Measurements from ENCODE around the gene MINAR1.

The MINAR1 gene

GRCh38 chr15:79451361-79451999 lies 19.3 kb downstream of the MINAR1 start:
- Histone ChIP-seq H2AFZ (ENCODE audit: low read length) (no peak overlapping the region), H3K27me3 (ENCODE audit: insufficient read depth, low read length, poor library complexity, severe bottlenecking) (no peaks in the 10 kb centered on the region), H4K20me1 (ENCODE audit: insufficient read depth, low read length, poor library complexity, severe bottlenecking) (no peaks in the 10 kb centered on the region), H3K9me3 (ENCODE audit: insufficient read depth, low read depth, low read length) (no peaks in the 10 kb centered on the region), H3K4me2 (ENCODE audit: low read depth, low read length, poor library complexity, severe bottlenecking) (no peak overlapping the region), H3K79me2 (ENCODE audit: insufficient read depth, low read length) (no peaks in the 10 kb centered on the region), H3K9me2 (replicated peaks; ENCODE audit: low read depth, low read length) (no peaks in the 10 kb centered on the region), H3K4me3 (ENCODE audit: low read length, poor library complexity, severe bottlenecking) (no peak overlapping the region), H3F3A (ENCODE audit: low read depth) (no peaks in the 10 kb centered on the region), H3K9ac (ENCODE audit: low read depth, low read length, poor library complexity, severe bottlenecking) (no peak overlapping the region), H3K36me3 (ENCODE audit: insufficient read depth, low read length) (no peaks in the 10 kb centered on the region), H3K4me1 (ENCODE audit: insufficient read depth, low read length, poor library complexity, severe bottlenecking) (no peaks in the 10 kb centered on the region)
- TF ChIP-seq, protein P1, sequence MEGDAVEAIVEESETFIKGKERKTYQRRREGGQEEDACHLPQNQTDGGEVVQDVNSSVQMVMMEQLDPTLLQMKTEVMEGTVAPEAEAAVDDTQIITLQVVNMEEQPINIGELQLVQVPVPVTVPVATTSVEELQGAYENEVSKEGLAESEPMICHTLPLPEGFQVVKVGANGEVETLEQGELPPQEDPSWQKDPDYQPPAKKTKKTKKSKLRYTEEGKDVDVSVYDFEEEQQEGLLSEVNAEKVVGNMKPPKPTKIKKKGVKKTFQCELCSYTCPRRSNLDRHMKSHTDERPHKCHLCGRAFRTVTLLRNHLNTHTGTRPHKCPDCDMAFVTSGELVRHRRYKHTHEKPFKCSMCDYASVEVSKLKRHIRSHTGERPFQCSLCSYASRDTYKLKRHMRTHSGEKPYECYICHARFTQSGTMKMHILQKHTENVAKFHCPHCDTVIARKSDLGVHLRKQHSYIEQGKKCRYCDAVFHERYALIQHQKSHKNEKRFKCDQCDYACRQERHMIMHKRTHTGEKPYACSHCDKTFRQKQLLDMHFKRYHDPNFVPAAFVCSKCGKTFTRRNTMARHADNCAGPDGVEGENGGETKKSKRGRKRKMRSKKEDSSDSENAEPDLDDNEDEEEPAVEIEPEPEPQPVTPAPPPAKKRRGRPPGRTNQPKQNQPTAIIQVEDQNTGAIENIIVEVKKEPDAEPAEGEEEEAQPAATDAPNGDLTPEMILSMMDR (conservative IDR thresholded peaks at IDR 0.05; ENCODE audit: low read length) = no peak
- no peak for TF ChIP-seq EZH2phosphoT487 (IDR thresholded peaks at IDR 0.05; ENCODE audit: borderline replicate concordance)

DNA sequence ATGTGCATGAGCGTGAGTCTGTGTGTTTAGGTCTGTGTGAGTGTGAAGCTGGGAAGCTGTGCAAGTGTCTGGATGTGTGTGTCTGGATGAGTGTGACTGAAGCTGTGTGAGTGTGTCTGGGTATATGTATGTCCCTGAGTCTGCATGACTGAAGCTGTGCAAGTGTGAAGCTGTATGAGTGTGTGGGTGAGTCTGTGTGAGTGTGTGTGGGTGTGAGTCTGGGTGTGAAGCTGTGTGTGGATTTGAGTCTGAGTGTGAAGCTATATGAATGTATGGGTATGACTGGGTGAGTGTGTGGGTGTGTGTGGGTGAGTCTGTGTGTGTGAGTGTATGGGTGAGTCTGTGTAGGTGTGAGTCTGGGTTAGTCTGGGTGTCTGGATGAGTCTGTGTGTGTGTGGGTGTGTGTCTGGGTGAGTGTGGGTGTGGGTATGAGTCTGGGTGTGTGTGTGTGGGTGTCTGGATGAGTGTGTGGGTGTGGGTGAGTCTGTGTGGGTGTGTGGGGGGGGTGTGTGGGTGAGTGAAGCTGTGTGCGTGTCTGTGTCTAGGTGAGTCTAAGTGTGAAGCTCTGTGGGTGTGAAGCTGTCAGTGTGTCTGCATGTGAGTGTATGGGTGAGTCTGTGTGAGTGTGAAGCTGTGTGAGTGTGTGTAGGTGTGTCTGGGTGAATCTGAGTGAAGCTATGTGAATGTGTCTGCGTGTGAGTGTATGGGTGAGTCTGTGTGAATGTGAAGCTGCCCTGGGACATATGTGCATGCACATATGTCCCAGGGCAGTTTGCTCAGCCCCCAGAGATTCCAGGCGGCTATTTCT lies 20.3 kb downstream of the MINAR1 start:
- Histone ChIP-seq H3K27me3 (ENCODE audit: insufficient read depth, low read length, poor library complexity, severe bottlenecking) (no peaks in the 10 kb centered on the region), H3K4me1 (ENCODE audit: insufficient read depth, low read length, poor library complexity, severe bottlenecking) (no peaks in the 10 kb centered on the region), H3K79me2 (ENCODE audit: insufficient read depth, low read length) (no peaks in the 10 kb centered on the region), H3K9me3 (ENCODE audit: insufficient read depth, low read depth, low read length) (no peaks in the 10 kb centered on the region), H3K4me3 (ENCODE audit: low read length, poor library complexity, severe bottlenecking) (no peak overlapping the region), H2AFZ (ENCODE audit: low read length) (no peak overlapping the region), H3K4me2 (ENCODE audit: low read depth, low read length, poor library complexity, severe bottlenecking) (no peak overlapping the region), H3K9ac (ENCODE audit: low read depth, low read length, poor library complexity, severe bottlenecking) (no peak overlapping the region), H3K36me3 (ENCODE audit: insufficient read depth, low read length) (no peaks in the 10 kb centered on the region), H3K9me2 (replicated peaks; ENCODE audit: low read depth, low read length) (no peaks in the 10 kb centered on the region), H3F3A (ENCODE audit: low read depth) (no peaks in the 10 kb centered on the region), H4K20me1 (ENCODE audit: insufficient read depth, low read length, poor library complexity, severe bottlenecking) (no peaks in the 10 kb centered on the region)
- TF ChIP-seq, protein P1 (conservative IDR thresholded peaks at IDR 0.05; ENCODE audit: low read length) = no peak
- no peak for TF ChIP-seq EZH2phosphoT487 (IDR thresholded peaks at IDR 0.05; ENCODE audit: borderline replicate concordance)

DNA sequence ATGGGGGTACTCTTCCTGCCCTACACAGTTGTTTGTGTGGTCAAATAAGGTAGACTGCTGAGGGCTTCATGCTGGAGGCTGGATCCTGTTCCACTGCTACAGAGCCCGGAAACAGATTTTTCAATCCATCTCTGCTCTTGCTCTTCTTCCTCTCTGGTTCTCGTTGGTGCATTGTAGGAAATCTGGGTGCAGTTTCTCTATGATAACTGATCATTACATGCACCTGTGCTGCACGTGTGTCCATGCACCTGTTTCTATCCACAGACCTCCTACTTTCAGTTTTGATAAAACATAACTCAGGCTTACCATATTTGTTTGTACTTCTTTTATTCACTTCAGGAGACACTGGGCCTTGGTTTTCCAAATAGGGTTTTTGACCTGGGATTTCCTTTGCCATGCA lies 21.3 kb downstream of the MINAR1 start:
- Histone ChIP-seq H3K4me3 (ENCODE audit: low read length, poor library complexity, severe bottlenecking) (no peak overlapping the region), H3K9me2 (replicated peaks; ENCODE audit: low read depth, low read length) (no peaks in the 10 kb centered on the region), H3F3A (ENCODE audit: low read depth) (no peaks in the 10 kb centered on the region), H2AFZ (ENCODE audit: low read length) (no peak overlapping the region), H3K4me2 (ENCODE audit: low read depth, low read length, poor library complexity, severe bottlenecking) (no peak overlapping the region), H3K27me3 (ENCODE audit: insufficient read depth, low read length, poor library complexity, severe bottlenecking) (no peaks in the 10 kb centered on the region), H3K4me1 (ENCODE audit: insufficient read depth, low read length, poor library complexity, severe bottlenecking) (no peaks in the 10 kb centered on the region), H4K20me1 (ENCODE audit: insufficient read depth, low read length, poor library complexity, severe bottlenecking) (no peaks in the 10 kb centered on the region), H3K9ac (ENCODE audit: low read depth, low read length, poor library complexity, severe bottlenecking) (no peak overlapping the region), H3K9me3 (ENCODE audit: insufficient read depth, low read depth, low read length) (no peaks in the 10 kb centered on the region), H3K79me2 (ENCODE audit: insufficient read depth, low read length) (no peaks in the 10 kb centered on the region), H3K36me3 (ENCODE audit: insufficient read depth, low read length) (no peaks in the 10 kb centered on the region)
- TF ChIP-seq, protein P1 (conservative IDR thresholded peaks at IDR 0.05; ENCODE audit: low read length) = no peak
- no peak for TF ChIP-seq EZH2phosphoT487 (IDR thresholded peaks at IDR 0.05; ENCODE audit: borderline replicate concordance)
